PC-9 (cell line): Measurements from ENCODE around the gene PGPEP1. TPM values are rescaled to one million over a fixed set of nuclear protein-coding genes. Genes with fewer than 3 reads are reported as not detected.

Experiments
- BruUV-seq: library from RNA; stranded (reverse); fragments of 400-500 nt; replicated peaks from 2 replicates; lab custom pipeline; 2021; lab: Mats Ljungman, UMichigan
- CTCF ChIA-PET: fragments of 300-600 bp; sonication (Branson Sonifier 250); formaldehyde crosslinking; loops from one replicate; lab custom pipeline; 2022; ENCODE audit warnings: antibody characterized with exemption; lab: Charles Lee
- POLR2A ChIA-PET: fragments of 300-600 bp; sonication (Branson Sonifier 250); formaldehyde crosslinking; loops from one replicate; lab custom pipeline; 2022; ENCODE audit warnings: antibody characterized with exemption; ENCODE audit not compliant: unreplicated experiment; lab: Charles Lee
- DNase-seq, 2 experiments: peaks; one replicate each; pipeline versions ENCODE4 v3.0.0 to v3.0.0-alpha.2; 2015 to 2022; ENCODE audit warnings: mixed read lengths in 1 of 2
- H2AFZ ChIP-seq: fragments of 200-600 bp; sonication (generic); 2 replicates; pipeline ENCODE4 v1.8.1; 2017; ENCODE audit warnings: antibody characterized with exemption
- H3F3A ChIP-seq: fragments of 200-600 bp; sonication (generic); 2 replicates; pipeline ENCODE4 v1.8.1; 2017; ENCODE audit warnings: antibody characterized with exemption, mild to moderate bottlenecking, low read depth; ENCODE audit not compliant: insufficient read depth
- H3K27ac ChIP-seq: fragments of 200-600 bp; sonication (generic); 2 replicates; pipeline ENCODE4 v1.6.1; 2016; ENCODE audit warnings: mixed run types
- H3K27me3 ChIP-seq: fragments of 200-600 bp; sonication (generic); 2 replicates; pipeline ENCODE4 v1.6.1; 2016; ENCODE audit warnings: low read depth, mixed run types; ENCODE audit not compliant: insufficient read depth
- H3K36me3 ChIP-seq: fragments of 200-600 bp; sonication (generic); 2 replicates; pipeline ENCODE4 v1.6.1; 2016; ENCODE audit warnings: low read depth, mixed run types
- H3K4me1 ChIP-seq: fragments of 200-600 bp; sonication (generic); replicated peaks from 2 replicates; pipeline ENCODE4 v1.6.1; 2016; ENCODE audit warnings: mixed run types; ENCODE audit not compliant: insufficient read depth
- H3K4me2 ChIP-seq: fragments of 200-600 bp; sonication (generic); 2 replicates; pipeline ENCODE4 v1.6.1; 2017; ENCODE audit warnings: mixed run types
- H3K4me3 ChIP-seq: fragments of 200-600 bp; sonication (generic); 2 replicates; pipeline ENCODE4 v1.6.1; 2016; ENCODE audit warnings: mixed run types
- H3K79me2 ChIP-seq: fragments of 200-600 bp; sonication (generic); 2 replicates; pipeline ENCODE4 v1.6.1; 2017; ENCODE audit warnings: low read depth, mixed run types
- H3K9me2 ChIP-seq: fragments of 200-600 bp; sonication (generic); 2 replicates; pipeline ENCODE4 v1.8.1; 2017; ENCODE audit warnings: mild to moderate bottlenecking; ENCODE audit not compliant: insufficient read depth
- H3K9me3 ChIP-seq: fragments of 200-600 bp; sonication (generic); 2 replicates; pipeline ENCODE4 v1.8.1; 2016; ENCODE audit warnings: low read depth; ENCODE audit not compliant: insufficient read depth
- H4K20me1 ChIP-seq: fragments of 200-600 bp; sonication (generic); 2 replicates; pipeline ENCODE4 v1.8.1; 2017; ENCODE audit not compliant: insufficient read depth
- CTCF ChIP-seq: fragments of 200-600 bp; sonication (generic); conservative IDR thresholded peaks from 2 replicates; pipeline ENCODE4 v1.6.1; 2017; ENCODE audit warnings: mixed run types, antibody characterized with exemption, mild to moderate bottlenecking, moderate library complexity
- EZH2 ChIP-seq: fragments of 200-600 bp; sonication (generic); IDR thresholded peaks from 2 replicates; pipeline ENCODE4 v1.8.0; 2017; ENCODE audit warnings: antibody characterized with exemption, low read depth
- intact Hi-C: fragments of 100-400 bp; cut with micrococcal nuclease; formaldehyde crosslinking; loops from one replicate; pipeline ENCODE4 v1.10.0; 2022; ENCODE audit not compliant: unreplicated experiment
- total RNA-seq: library from RNA; stranded (reverse); gene quantifications from 2 replicates; pipeline ENCODE4 v1.2.3, GENCODE V29; 2021

The PGPEP1 gene
- total RNA-seq, 1 experiment from 2014 or later: 53.6 TPM

- Histone ChIP-seq H3K9me3 (no peaks in the 10 kb centered on the region), H3K4me2 (no peak overlapping the region), H3K27me3 (no peaks in the 10 kb centered on the region), H3K36me3 (no peaks in the 10 kb centered on the region), H3K79me2 (peaks cover 10% of the 10 kb centered on the region), H3K27ac (no peak overlapping the region), H3K4me3 (no peak overlapping the region), H3F3A (peaks cover 45% of the 10 kb centered on the region; the same call in 1 of the 2 replicates), H2AFZ (no peak overlapping the region), H3K4me1 (peaks cover 27% of the 10 kb centered on the region), H3K9me2 (no peaks in the 10 kb centered on the region), H4K20me1 (no peaks in the 10 kb centered on the region)
- intact Hi-C loops: loop anchor here (5.0 kb wide), 1 partner anchor 214 kb away; no protein-coding TSS in a partner anchor
- DNase-seq: no peak
- no TSS peak for BruUV-seq
- TF ChIP-seq EZH2: no peak
- no peak for TF ChIP-seq CTCF
- ChIA-PET POLR2A (interaction anchor here (0.9 kb wide), 1 partner anchor 45 kb away, joined by 9 read pairs; the partner anchor contains the start of gene JUND), CTCF (interaction anchor here (0.6 to 0.7 kb wide), 2 partner anchors 73 to 339 kb away, joined by 3 to 9 read pairs; no protein-coding TSS in a partner anchor)
Observed at GRCh38 chr19:18326772-18327171, 13.6 kb upstream of the PGPEP1 start.

- no peak for TF ChIP-seq EZH2
- TF ChIP-seq CTCF: peak; percentile 96
- no peaks in the 10 kb centered on the region for H3K9me3 ChIP-seq
- intact Hi-C loops: loop anchor here (1.0 to 5.0 kb wide), 2 partner anchors 124 to 216 kb away; partner anchors contain the start of gene RAB3A
- peak overlapping the region; percentile 72 for H2AFZ ChIP-seq
- DNase-seq: peak; percentile 87 to 94
- H3K79me2 ChIP-seq: no peaks in the 10 kb centered on the region; the same call in 1 of the 2 replicates
- H3K4me3 ChIP-seq: peak overlapping the region; percentile 51
- BruUV-seq: no TSS peak
- ChIA-PET POLR2A (interaction anchor here (0.6 to 1.2 kb wide), 11 partner anchors 10 to 875 kb away, joined by 4 to 85 read pairs (median 9); partner anchors contain the start of genes GDF15, IQCN and JUND), CTCF (interaction anchor here (0.5 to 2.6 kb wide), 20 partner anchors 27 to 769 kb away, joined by 3 to 46 read pairs (median 4); partner anchors contain the start of gene JUND)
- peak overlapping the region; percentile 39 for H3K27ac ChIP-seq
- no peaks in the 10 kb centered on the region for H3K9me2 ChIP-seq
- peaks cover 56% of the 10 kb centered on the region; the same call in 1 of the 2 replicates for H3F3A ChIP-seq
- H3K4me2 ChIP-seq: peak overlapping the region; percentile 74
- H3K4me1 ChIP-seq: peaks cover 36% of the 10 kb centered on the region
- no peaks in the 10 kb centered on the region for H3K27me3 ChIP-seq
- no peaks in the 10 kb centered on the region for H3K36me3 ChIP-seq
- H4K20me1 ChIP-seq: no peaks in the 10 kb centered on the region
Observed at GRCh38 chr19:18328340-18329034, 11.9 kb upstream of the PGPEP1 start.

- BruUV-seq: TSS peak; percentile 78
- H3K27ac ChIP-seq: peak overlapping the region; percentile 39
- TF ChIP-seq EZH2 (no peak), CTCF (no peak)
- intact Hi-C loops: loop anchor here (5.0 kb wide), 1 partner anchor 217 kb away; no protein-coding TSS in a partner anchor
- no peaks in the 10 kb centered on the region for H3K27me3 ChIP-seq
- ChIA-PET CTCF (interaction anchor here (0.5 to 2.6 kb wide), 20 partner anchors 27 to 769 kb away, joined by 3 to 46 read pairs (median 5); partner anchors contain the start of gene JUND), POLR2A (interaction anchor here (0.6 to 1.2 kb wide), 11 partner anchors 10 to 875 kb away, joined by 4 to 85 read pairs (median 9); partner anchors contain the start of genes GDF15, IQCN and JUND)
- H3K9me3 ChIP-seq: no peaks in the 10 kb centered on the region
- H3K36me3 ChIP-seq: no peaks in the 10 kb centered on the region
- H3K9me2 ChIP-seq: no peaks in the 10 kb centered on the region
- no peak for DNase-seq
- no peaks in the 10 kb centered on the region for H4K20me1 ChIP-seq
- H2AFZ ChIP-seq: peak overlapping the region; percentile 72
- peak overlapping the region; percentile 51 for H3K4me3 ChIP-seq
- peaks cover 54% of the 10 kb centered on the region for H3F3A ChIP-seq
- peaks cover 35% of the 10 kb centered on the region for H3K4me1 ChIP-seq
- H3K4me2 ChIP-seq: peak overlapping the region; percentile 74
- H3K79me2 ChIP-seq: no peaks in the 10 kb centered on the region; the same call in 1 of the 2 replicates
Observed at GRCh38 chr19:18329035-18329376, 11.4 kb upstream of the PGPEP1 start.
